GM10266 (cell line): ENCODE results near the gene RPS21.

Experiments
- DNase-seq: peaks from one replicate; pipeline ENCODE4 v3.0.0; 2012; ENCODE audit errors: extremely low spot score
- TF ChIP-seq, protein P1 (sequence below): IDR thresholded peaks from 2 replicates; pipeline ENCODE4 v1.5.1; 2012; ENCODE audit warnings: mild to moderate bottlenecking, low read depth; ENCODE audit not compliant: control insufficient read depth, insufficient read depth; ENCODE audit errors: missing control alignments

Gene RPS21

DNA sequence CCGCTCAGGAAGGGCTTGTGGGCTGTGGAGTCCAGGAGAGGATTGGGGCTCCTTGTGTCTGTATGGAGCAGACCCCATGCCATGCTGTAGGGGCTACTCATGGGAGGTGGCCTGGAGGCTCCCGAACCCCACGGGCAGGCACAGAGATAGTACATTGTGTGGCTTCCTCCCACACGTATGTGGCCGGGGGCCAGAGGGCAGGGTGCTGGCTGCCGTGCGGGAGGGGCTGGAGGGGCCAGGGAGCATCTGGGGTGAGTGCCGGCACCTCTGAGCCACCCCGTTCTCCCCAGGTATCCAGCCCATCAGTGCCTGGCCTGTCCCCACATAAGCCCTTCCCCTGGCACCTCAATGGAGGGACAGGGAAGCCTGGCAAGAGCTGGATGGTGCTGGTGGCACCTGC, 32.9 kb downstream of the RPS21 start:
- TF ChIP-seq, protein P1, sequence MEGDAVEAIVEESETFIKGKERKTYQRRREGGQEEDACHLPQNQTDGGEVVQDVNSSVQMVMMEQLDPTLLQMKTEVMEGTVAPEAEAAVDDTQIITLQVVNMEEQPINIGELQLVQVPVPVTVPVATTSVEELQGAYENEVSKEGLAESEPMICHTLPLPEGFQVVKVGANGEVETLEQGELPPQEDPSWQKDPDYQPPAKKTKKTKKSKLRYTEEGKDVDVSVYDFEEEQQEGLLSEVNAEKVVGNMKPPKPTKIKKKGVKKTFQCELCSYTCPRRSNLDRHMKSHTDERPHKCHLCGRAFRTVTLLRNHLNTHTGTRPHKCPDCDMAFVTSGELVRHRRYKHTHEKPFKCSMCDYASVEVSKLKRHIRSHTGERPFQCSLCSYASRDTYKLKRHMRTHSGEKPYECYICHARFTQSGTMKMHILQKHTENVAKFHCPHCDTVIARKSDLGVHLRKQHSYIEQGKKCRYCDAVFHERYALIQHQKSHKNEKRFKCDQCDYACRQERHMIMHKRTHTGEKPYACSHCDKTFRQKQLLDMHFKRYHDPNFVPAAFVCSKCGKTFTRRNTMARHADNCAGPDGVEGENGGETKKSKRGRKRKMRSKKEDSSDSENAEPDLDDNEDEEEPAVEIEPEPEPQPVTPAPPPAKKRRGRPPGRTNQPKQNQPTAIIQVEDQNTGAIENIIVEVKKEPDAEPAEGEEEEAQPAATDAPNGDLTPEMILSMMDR, result no peak
- no peak for DNase-seq

DNA sequence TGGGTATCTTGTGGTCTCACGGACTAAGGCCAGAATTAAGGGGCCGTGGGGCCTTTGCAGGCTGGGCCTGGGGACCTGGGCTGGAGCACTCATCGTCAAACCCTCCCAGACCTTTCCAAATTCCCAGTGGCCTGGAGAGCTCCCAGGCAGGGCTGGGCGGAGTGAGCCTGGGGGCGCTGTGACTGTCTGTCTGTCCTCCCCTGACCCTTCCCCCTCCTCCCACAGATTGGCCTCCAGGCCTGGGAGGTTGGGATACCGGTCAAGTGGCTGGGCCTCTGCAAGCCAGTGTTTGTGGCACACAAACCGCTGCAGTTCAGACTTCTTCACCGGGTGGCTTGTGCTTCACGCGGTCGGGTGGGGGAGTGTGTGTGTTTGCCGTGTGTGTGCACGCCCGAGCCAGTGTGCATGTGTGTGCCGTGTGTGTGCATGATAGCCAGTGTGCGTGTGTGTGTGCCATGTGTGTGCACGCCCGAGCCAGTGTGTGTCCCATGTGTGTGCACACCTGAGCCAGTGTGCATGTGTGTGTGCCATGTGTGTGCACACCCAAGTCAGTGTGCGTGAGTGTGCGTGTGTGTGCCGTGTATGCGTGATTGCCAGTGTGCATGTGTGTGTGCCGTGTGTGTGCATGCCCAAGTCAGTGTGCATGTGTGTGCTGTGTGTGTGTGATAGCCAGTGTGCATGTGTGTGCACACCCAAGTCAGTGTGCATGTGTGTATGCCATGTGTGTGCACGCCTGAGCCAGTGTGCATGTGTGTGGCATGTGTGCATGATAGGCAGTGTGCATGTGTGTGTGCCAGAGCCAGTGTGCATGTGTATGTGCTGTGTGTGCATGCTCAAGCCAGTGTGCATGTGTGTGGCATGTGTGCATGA, 34.2 kb downstream of the RPS21 start:
- no peak for DNase-seq
- TF ChIP-seq, protein P1, result no peak

DNA sequence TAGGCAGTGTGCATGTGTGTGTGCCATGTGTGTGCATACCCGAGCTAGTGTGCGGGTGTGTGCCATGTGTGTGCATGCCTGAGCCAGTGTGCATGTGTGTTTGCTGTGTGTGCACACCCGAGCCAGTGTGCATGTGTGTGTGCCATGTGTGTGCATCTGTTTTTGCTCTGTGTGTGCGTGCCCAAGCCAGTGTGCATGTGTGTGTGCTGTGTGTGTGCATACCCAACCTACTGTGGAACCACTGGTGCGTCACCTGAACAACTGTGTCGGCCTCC, 34.8 kb downstream of the RPS21 start:
- DNase-seq, result no peak

DNA sequence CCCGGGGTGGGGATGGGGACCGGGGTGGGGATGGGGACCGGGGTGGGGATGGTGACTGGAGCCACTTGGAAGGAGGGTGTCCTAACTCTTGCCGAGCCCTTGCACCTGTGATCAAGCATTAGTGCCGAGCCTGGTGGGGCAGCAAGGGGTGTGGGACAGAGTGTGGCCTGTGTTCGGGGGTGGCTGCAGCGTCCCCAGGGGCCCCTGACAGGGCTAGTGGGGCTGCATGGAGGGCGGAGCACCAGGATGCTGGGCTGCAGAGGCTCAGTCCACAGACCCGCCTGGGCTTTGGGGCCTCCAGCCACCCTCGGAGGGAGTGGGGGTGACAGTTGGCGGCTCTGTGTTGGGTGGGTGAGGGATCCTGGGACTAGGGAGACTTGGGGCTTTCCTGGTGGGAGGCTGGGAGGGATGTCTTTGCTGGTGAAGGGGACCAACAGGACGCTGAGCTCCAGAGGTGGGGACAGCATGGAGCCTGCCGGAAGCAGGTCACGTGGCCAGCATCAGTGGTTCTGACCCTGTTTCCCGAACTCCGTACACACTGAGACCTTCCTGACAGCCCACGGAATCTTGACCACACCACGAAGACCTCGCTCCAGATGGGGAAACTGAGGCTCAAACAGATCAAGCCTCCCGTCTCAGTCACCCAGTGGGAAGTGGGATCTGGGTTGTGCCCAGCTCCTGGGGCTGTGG, 35.9 kb downstream of the RPS21 start:
- no peak for DNase-seq

More for the DNA sequence above, 34.8 kb downstream of the RPS21 start:
- TF ChIP-seq, protein P1, result no peak

DNA sequence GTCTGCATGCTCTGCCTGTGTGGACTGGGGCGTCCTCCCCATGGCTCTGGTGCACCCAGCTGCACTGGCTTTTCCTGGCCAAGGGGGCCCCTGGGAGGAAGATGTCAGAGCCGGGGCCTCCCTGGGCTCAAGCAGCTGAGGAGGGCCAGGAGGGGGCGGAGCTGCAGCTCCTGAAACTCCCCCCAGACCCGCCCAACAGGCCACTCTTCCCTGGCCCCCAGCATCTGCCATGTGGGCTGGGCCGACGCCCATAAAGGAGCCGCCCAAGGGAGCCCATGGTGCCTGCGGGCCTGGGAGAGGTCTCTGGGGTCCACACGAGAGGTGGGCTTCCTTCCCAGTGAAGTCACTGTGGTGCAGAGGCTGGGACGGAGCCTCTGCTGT, 36.4 kb downstream of the RPS21 start:
- TF ChIP-seq, protein P1, result no peak
- DNase-seq, result no peak

More for the DNA sequence above, 35.9 kb downstream of the RPS21 start:
- TF ChIP-seq, protein P1, result no peak

DNA sequence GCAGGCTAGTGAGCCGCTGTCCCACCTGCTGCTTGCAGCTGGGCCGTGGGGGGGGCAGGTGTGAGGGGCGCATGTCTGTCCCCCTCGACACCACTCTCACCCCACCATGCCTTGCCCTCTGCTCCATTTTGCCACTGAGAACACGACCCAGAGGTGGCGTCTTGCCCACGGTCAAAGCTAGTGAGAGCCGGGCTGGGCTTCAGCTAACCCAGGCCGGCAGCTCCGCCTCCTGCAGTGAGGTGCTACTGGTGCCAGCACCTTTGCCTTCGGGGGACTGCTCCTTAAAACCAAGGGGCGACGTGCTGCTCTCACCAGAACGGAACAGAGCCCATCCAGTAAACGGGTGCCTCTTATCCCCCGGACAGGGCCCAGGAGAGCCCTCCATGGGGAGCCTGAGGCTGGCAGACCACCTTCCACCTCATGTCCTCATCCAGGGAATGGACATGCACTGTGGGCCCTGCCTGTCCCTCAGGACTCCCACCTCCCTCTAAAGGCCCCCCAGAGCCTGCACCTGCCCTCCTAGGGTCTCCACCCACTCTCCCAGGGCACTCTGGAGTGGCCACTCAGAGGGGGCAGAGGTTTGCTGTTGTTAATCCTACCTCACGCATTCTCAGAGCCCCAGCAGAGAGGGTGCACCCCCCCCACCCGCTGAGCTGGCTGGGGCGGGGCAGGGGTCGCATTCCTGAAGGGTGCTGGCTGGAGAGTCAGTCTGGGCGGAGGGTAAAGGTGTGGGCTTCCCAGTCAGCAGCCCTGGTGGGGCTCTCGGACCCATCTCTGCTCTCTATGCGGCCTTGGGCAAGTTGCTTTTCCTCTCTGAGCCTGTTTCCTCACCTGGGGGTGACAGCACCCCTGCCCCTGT, 37.6 kb downstream of the RPS21 start:
- no peak for DNase-seq
- TF ChIP-seq, protein P1, result no peak
